Kidney (tissue), 14 donors: ENCODE data around the gene DIS3L2. TPM values are rescaled to one million over a fixed set of nuclear protein-coding genes. Genes with fewer than 3 reads are reported as not detected.

Source experiments
- DNase-seq, 5 donors: peaks; one replicate each; pipeline ENCODE4 v3.0.0-alpha.2; 2013 to 2020
- FAIRE-seq: peaks from 2 replicates; lab custom pipeline; 2012; peaks lifted over from hg19 to GRCh38; lab: Jason Lieb, UNC
- H3K27ac ChIP-seq, 2 donors: one replicate each; pipeline ENCODE4 v1.7.0; 2013; ENCODE audit warnings: low read depth in 2 of 2, low read length in 2 of 2, inconsistent platforms in 1 of 2
- H3K27me3 ChIP-seq: one replicate; pipeline ENCODE4 v1.7.1; 2013; ENCODE audit warnings: low read length, inconsistent platforms; ENCODE audit not compliant: control insufficient read depth, insufficient read depth
- H3K36me3 ChIP-seq, 3 donors: one replicate each; pipeline versions ENCODE4 v1.7.0 to v1.7.1; 2013; ENCODE audit warnings: low read length in 3 of 3, control low read depth in 1 of 3, inconsistent platforms in 1 of 3; ENCODE audit not compliant: insufficient read depth in 3 of 3, control insufficient read depth in 2 of 3
- H3K4me1 ChIP-seq, 3 donors: one replicate each; pipeline versions ENCODE4 v1.7.0 to v1.7.1; 2013; ENCODE audit warnings: low read length in 3 of 3, inconsistent platforms in 1 of 3, low read depth in 1 of 3; ENCODE audit not compliant: control insufficient read depth in 2 of 3, insufficient read depth in 2 of 3
- H3K4me3 ChIP-seq, 3 donors: one replicate each; pipeline versions ENCODE4 v1.7.0 to v1.8.1; 2013; ENCODE audit warnings: low read length in 3 of 3, control low read depth in 1 of 3, inconsistent platforms in 1 of 3
- H3K9ac ChIP-seq, 3 donors: one replicate each; pipeline versions ENCODE4 v1.7.0 to v1.7.1; 2013; ENCODE audit warnings: low read length in 3 of 3, control low read depth in 1 of 3, inconsistent platforms in 1 of 3
- H3K9me3 ChIP-seq, 3 donors: one replicate each; pipeline versions ENCODE4 v1.7.0 to v1.7.1; 2013; ENCODE audit warnings: low read length in 3 of 3, control low read depth in 1 of 3, inconsistent platforms in 1 of 3; ENCODE audit not compliant: control insufficient read depth in 2 of 3, insufficient read depth in 1 of 3
- CTCF ChIP-seq: IDR thresholded peaks from 3 replicates; pipeline ENCODE4 v1.5.1; 2012; ENCODE audit warnings: mild to moderate bottlenecking, moderate library complexity, borderline replicate concordance; ENCODE audit not compliant: insufficient read depth; ENCODE audit errors: extremely low read depth
- intact Hi-C: fragments of 100-400 bp; cut with DNase I; formaldehyde crosslinking; loops from one replicate; pipeline ENCODE4 v1.11.1; 2022
- polyA plus RNA-seq: library from polyadenylated mRNA; stranded (reverse); fragments of 350-450 nt; fragmentation: Illumina TruSeq; extraction: RNeasy Lipid Tissue Mini Kit (QIAGEN cat#74804); gene quantifications from one replicate; pipeline ENCODE4 v1.2.3, GENCODE V29; 2014; ENCODE audit warnings: low read depth, low replicate concordance; ENCODE audit not compliant: insufficient read depth
- total RNA-seq: library from RNA; stranded (reverse); fragmentation: NEBNext Ultra II Directional; extraction: Animal tissue kit (Norgen Biotek cat#: 25700); gene quantifications from one replicate; pipeline ENCODE4 v1.2.1, GENCODE V29; 2021
- donor health status: control.
- donor health status: control.
- donor health status: control.
- donor health status: control.
- donor health status: control.
- donor health status: DM: yes; HTN: yes; CAD: no.
- donor health status: Normal renal cell carcinoma (clear cell type).

Gene DIS3L2
- total and polyA plus RNA-seq, 2 donors from 2014 or later, result 12.3 to 47.7 TPM

DNA sequence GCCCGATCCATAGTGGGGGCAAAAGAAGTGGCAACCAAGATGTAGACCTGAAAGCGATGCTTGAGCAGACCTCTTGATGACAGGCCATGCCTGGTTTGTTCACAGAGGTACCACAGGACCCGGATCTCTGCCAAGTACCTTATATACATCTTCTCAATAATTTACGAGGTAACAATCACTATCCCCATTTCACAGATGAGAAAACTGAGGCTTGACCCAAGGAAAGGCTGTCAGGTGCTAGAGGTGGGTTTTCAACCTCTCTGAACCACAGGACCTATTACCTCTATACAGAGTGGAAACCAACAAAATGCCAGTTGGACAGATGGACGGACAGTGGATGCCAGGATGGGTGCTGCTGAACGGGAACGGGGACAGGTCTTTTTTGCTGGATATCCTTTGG is 13.8 kb upstream of the DIS3L2 start:
- FAIRE-seq (no peak), DNase-seq (no peak)
- Histone ChIP-seq H3K9ac (no peak overlapping the region), H3K36me3 (no peaks in the 10 kb centered on the region), H3K4me1 (no peaks in the 10 kb centered on the region), H3K9me3 (no peaks in the 10 kb centered on the region), H3K27me3 (no peaks in the 10 kb centered on the region), H3K27ac (no peak overlapping the region), H3K4me3 (no peak overlapping the region)
- TF ChIP-seq CTCF, result no peak
- intact Hi-C loops, result no loop called here

DNA sequence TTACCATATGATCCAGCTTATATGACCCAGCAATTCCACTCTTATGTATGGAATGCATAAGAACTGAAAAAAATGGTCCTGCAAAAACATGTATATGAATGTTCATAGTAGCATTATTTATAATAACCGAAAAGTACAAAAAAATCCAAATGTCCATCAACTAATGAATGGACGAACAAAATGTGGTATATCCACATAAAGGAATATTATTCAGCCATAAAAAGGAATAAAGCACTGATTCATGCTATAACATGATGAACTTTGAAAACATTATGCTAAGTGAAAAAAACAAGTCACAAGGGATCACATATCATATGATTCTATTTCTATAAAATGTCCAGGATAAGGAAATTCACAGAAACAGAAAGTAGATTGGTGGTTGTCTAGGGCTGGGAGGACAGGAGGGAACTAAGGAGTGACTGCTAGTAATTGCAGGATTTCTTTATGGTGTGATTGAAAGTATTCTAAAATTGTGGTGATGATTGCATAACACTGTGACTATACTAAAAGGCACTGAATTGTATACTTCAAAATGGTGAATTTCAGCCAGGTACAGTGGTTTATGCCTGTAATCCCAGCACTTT is 10.0 kb upstream of the DIS3L2 start:
- H3K27ac ChIP-seq, result no peak overlapping the region
- intact Hi-C loops, result no loop called here
- DNase-seq (no peak), FAIRE-seq (no peak)
- H3K36me3 ChIP-seq, result no peaks in the 10 kb centered on the region
- H3K9me3 ChIP-seq, result no peaks in the 10 kb centered on the region
- TF ChIP-seq CTCF, result no peak
- H3K4me3 ChIP-seq, result no peak overlapping the region
- H3K27me3 ChIP-seq, result no peaks in the 10 kb centered on the region
- no peak overlapping the region for H3K9ac ChIP-seq
- no peaks in the 10 kb centered on the region for H3K4me1 ChIP-seq

DNA sequence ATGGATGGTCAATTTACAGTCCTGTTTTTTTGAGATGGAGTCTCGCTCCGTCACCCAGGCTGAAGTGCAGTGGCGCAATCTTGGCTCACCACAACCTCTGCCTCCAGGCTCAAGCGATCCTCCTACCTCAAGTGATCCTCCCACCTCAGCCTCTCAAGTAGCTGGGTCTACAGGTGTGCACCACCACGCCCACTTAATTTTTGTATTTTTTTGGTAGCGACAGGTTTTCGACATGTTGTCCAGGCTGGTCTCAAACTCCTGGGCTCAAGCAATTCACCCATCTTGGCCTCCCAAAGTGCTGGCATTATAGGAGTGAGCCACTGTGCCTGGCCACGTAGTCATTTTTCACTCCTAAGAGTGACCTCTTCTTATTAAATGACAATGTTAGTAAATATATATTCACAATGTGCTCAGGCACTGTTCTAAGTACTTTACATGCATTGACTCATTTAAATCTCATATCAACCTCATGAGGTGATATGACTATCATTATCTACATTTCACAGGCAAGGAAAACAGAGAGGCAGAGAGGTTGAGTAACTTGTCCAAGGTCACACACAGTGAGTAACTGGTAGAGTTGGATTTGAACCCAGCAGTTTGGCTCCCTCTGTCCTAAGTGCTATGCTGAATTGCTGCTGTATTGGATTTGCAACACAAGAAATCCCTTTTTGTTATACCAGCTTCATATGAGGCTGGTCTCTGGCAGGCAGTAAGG is 5.6 kb upstream of the DIS3L2 start:
- FAIRE-seq, result no peak
- Histone ChIP-seq H3K9ac (no peak overlapping the region), H3K4me1 (peaks cover 0 to 3% (median 0%) of the 10 kb centered on the region in 3 donors), H3K36me3 (no peaks in the 10 kb centered on the region), H3K27me3 (no peaks in the 10 kb centered on the region), H3K27ac (no peak overlapping the region), H3K9me3 (no peaks in the 10 kb centered on the region), H3K4me3 (no peak overlapping the region)
- no peak for TF ChIP-seq CTCF
- intact Hi-C loops, result no loop called here
- no peak for DNase-seq
